SW480 (cell line): ENCODE measurements around the gene WNK1.
A peak's percentile ranks its signal among the peaks of the same experiment; 100 is the strongest.
"Not testable (repeated sequence)": the region's sequence is repeated elsewhere in the genome, so short reads cannot be mapped to it uniquely, and the experiment has no call there.

Experiments used
- DNase-seq: peaks from one replicate; pipeline ENCODE4 v3.0.0-alpha.2; 2016; ENCODE audit warnings: low spot score

Gene WNK1

GRCh38 chr12:751999-752694, at the start of gene WNK1:
WNK1 (plus strand) TSS chr12:752579; CDS start chr12:753566, 987 bp downstream.
- DNase-seq, result peak; percentile 100

- no peak for DNase-seq
Measured at GRCh38 chr12:704516-705242, 47.7 kb upstream of the WNK1 start.

GRCh38 chr12:708084-708483, 44.3 kb upstream of the WNK1 start:
- DNase-seq, result not testable (repeated sequence)

GRCh38 chr12:709455-710020, 42.8 kb upstream of the WNK1 start:
- no peak for DNase-seq

GRCh38 chr12:712172-712863, 40.1 kb upstream of the WNK1 start:
- DNase-seq, result no peak

- no peak for DNase-seq
Measured at GRCh38 chr12:713281-713875, 39.0 kb upstream of the WNK1 start.

- no peak for DNase-seq
Measured at GRCh38 chr12:716506-716905, 35.9 kb upstream of the WNK1 start.

- no peak for DNase-seq
Measured at GRCh38 chr12:718756-719102, 33.6 kb upstream of the WNK1 start.

GRCh38 chr12:720231-720941, 32.0 kb upstream of the WNK1 start:
- no peak for DNase-seq

- DNase-seq, result peak; percentile 79
Measured at GRCh38 chr12:724194-724855, 28.1 kb upstream of the WNK1 start.

GRCh38 chr12:725076-725475, 27.3 kb upstream of the WNK1 start:
- DNase-seq, result no peak

- peak; percentile 28 for DNase-seq
Measured at GRCh38 chr12:726281-727140, 25.9 kb upstream of the WNK1 start.

GRCh38 chr12:727321-727720, 25.1 kb upstream of the WNK1 start:
- DNase-seq, result no peak

- DNase-seq, result no peak
Measured at GRCh38 chr12:728781-729180, 23.6 kb upstream of the WNK1 start.

- DNase-seq, result no peak
Measured at GRCh38 chr12:729221-729620, 23.2 kb upstream of the WNK1 start.

GRCh38 chr12:730550-730949, 21.8 kb upstream of the WNK1 start:
- DNase-seq, result no peak

- DNase-seq, result no peak
Measured at GRCh38 chr12:737122-737739, 15.1 kb upstream of the WNK1 start.

GRCh38 chr12:738712-739111, 13.7 kb upstream of the WNK1 start:
- DNase-seq, result no peak

GRCh38 chr12:739349-739748, 13.0 kb upstream of the WNK1 start:
- no peak for DNase-seq

- no peak for DNase-seq
Measured at GRCh38 chr12:740921-741320, 11.5 kb upstream of the WNK1 start.
